Measurements from ENCODE around the gene SLC2A11.
"Not testable (repeated sequence)": the region's sequence is repeated elsewhere in the genome, so short reads cannot be mapped to it uniquely, and the experiment has no call there.

Gene SLC2A11

DNA sequence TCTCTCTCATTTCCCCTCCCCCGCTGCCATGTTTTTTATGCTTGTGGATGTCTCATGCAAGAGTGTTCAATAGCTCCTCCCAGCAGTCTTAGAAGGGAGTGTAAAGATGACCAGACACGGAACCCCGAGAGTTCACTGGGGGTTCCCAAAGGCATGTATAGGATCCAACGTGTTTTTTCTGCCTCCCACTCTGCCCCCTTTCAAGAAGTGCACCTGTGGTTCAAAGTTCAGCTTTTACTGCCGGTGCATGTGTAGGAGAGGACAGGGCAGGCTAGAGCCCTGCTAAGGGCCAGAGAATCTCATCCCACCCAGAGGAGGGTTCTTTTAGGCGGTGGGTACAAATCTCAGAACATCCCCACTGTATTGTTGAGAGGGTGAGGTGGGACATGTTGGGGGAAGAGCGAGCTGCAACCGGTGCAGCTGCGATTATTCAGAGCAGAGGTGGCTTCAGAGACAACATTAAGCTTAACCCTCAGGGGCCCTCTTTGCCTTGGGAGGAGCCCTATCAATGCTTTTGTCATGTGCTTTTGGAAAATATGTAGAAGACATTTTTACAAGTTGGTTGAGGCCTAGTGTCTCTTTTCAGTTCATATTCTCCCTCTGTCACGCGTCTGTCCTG, 51.0 kb downstream of the SLC2A11 start:
- DNase-seq (ENCODE audit: low read depth in 2 of 2): no peak

DNA sequence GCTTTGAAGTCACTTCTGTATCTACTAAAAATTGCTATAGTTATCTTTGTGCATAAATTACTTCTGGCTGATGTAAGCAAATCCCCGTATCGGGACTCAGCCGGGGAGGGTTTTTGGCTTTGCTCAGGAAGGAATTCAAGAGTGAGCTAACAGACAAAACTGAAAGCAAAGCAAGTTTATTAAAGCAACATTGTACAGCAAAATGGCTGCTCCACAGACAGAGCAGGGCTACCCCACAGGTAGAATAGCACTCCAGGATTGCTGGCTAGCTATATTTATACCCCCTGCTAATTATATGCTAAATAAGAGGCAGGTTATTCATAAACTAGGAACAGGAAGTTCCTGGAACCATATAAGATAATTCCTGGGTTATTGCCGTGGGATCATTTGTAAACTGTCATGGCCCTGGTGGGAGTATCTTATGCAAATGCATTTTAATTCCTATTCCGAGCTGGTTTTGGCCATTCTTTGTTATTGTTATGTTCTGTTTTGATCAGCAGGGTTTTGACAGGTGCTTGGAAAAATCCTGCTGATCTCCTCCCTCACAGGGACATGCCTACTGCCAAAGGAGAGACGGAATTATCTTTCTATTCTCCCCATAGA, 51.7 kb downstream of the SLC2A11 start:
- no peak for DNase-seq (ENCODE audit: low read depth in 2 of 2)

DNA sequence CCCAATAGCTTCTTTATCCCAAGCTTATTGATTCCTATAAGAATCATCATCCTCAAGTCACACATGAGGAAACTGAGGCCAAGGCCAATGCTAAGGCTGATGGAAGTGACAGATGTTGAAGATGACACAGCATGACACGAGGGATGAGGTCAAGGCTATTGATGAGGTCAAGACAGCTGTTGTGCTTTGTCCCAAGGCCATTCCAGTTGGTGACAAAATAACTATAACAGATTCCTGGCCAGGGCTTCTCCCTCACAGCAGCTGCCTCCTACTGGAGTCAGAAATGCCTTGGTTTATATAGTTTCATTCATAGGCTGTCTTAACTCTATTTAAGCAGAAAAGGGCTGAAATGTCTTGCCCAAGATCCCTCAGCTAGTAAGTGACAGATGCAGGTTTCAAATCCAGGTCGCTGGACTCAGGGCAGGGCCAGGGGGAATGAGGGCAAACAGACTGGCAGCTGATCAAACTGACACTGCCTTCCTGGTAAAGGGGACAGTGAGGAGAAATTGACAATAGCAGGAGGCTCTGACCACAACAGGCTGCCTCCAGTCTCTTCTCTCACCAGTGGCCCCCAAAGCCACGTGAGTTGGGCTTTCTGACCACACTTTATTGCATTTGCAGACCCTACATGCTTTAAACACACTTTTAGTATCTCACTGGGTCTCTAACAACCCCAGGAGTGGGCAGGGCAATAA, 53.0 kb downstream of the SLC2A11 start:
- DNase-seq (ENCODE audit: low read depth in 2 of 2): no peak

DNA sequence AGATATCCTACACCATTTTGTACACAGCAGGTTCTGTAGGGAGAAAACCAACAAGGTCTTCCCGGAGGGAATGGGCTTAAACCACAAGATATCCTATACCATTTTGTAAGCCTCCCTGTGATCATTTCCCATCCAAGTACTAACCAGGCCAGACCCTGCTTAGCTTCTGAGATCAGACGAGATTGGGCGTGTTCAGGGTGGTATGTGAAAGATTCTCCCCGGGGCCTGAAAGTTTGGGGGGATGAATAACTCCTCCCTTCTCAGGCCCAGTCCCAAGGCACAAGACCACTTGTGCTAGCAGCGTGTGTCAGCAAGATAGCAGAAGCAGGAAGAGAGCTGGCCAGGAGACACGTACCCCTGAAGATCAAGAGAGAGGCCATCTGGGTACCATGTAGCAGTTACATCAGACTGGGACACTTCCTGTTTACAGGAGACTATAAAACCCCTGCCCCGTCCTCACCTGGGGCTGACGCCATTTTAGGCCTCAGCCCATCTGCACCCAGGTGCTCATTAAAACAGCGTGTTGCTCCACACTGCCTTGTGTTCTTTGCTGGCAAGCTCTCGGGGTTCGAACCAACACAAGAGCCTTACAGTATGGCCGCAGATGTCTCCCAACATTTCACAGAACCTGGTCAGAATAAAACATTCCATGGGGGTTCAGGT, 53.8 kb downstream of the SLC2A11 start:
- no peak for DNase-seq (ENCODE audit: low read depth in 2 of 2)

DNA sequence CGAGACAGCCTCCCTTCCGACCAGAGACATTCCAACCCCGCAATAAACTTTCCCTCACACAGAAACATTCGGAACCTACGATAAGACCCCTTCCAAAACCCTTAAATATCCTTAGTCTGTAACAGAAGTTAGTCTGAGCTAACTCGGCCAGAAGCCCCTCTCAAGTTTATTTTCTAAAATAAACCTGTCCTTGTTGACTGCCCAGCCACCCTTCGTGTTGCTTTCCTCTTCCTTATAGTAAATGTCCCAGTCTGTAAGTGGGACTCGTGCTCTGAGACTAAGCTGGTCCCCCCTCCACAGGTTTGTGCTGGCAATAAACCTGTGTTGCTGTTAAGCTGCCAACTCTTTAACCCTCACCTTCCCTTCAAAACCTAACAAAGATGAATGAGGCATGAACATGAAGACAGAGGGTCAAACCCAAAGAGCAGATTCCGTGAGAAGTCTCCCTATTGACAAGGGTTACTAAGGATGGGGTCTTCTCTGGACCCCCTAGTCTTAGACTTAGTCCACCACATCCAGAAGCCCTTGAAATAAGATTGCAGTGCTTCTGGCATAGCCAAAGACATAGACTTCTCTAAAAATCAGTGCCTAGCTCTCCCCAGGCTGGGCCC, 54.7 kb downstream of the SLC2A11 start:
- no peak for DNase-seq (ENCODE audit: low read depth in 2 of 2)

DNA sequence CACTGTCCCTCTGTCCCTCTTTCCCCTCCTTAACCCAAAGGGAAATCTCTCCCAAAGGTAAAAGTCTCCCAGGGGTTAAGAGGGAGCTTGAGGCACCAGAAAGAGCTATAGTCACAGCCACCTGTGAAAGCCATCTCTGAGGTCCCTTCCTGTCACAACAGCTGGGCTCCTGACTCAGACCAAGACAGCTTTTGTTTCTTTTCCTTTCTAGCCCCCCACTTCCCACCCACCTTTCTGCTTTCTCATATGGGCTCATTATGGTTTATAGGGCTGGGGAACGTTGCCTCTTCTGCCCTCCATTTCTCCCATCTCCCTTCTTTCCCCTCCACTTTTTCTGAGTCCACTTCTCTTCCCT, 55.6 kb downstream of the SLC2A11 start:
- peak in 1 of 2 donors; percentile 21 for DNase-seq (ENCODE audit: low read depth in 2 of 2)

DNA sequence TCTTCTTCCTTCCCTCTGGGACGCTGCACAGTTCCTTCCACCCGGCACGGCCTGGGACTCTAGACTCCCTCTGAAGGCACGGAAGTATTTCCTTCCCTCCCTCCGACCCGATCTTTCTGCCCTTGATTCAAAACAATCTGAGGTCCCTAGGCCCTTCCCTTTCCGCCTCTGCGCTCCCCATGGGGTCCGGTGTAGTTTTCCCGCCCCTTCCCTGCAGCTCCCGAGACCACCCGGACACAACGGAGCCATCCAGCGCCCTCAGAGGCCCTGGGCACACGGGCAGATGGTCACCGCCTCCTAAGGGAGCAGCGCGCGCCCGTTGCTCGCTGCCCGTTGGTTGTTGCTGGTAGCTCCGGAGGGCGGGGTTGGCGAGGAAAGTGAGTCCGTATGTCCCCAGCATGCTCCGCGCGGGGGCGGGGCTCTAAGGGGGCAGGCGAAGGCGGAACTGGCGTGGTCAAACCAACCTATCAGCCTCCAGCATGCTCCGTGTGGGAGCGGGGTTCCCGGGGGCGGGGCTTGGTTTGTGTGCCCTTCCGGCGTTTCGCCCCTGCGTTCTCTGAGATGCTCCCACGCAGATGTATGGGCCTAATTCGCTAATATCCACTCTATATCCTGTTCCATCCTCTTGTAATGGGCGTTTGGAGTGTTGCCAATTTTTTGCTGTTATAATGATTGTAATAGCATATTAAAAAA, 56.1 kb downstream of the SLC2A11 start:
- peak; percentile 100 for DNase-seq (ENCODE audit: low read depth in 2 of 2)

DNA sequence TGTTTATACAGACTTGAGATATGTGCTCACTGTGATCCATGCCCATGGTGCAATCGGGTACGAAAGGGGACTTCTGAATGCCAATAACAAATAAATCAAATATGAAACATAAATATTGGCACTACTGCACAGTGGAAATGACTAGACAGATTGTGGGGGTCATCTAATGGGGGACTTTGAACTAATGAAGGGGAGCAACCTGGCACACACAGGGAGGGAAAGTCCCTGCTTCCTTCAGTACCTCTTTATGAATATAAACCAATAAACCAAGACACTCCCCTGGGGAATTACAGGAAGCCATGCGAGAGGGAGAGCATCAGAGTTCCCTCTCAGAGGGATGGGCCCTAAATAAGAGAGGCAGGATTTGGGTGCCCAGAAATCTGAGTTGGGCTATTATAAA, 57.6 kb downstream of the SLC2A11 start:
- DNase-seq (ENCODE audit: low read depth in 2 of 2): no peak

DNA sequence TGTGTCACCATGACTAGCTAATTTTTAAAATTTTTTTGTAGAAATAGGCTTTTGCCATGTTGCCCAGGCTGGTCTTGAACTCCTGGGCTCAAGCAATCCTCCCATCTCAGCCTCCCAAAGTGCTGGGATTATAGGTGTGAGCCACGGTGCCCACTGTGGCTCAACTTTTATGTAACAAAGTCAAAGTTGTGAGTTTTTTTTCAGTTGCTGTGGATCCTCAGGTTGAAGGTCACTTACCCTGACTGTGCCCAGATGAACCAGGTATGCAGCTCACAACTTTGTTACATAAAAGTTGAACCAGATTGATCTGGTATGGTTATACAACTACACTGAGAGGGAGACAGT, 62.6 kb downstream of the SLC2A11 start:
- not testable (repeated sequence) for DNase-seq (ENCODE audit: low read depth in 2 of 2)

DNA sequence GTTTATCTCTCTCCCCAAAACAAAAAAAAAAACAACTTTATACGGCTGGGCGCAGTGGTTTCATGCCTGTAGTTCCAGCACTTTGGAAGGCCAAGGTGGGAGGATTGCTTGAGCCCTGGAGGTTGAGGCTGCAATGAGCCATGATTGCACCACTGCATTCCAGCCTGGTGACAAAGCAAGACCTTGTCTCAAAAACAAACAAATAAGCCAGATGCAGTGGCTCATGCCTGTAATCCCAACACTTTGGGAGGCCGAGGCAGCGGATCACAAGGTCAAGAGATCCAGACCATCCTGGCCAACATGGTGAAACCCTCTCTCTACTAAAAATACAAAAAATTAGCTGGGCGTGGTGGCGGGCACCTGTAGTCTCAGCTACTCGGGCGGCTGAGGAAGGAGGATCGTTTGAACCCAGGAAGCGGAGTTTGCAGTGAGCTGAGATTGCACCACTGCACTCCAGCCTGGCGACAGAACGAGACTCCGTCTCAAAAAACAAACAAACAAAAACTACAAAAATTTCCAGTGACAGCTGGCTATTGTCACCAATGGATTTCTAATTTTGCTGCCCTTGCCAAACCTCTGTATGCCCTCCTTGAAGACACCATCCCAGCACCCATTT, 64.0 kb downstream of the SLC2A11 start:
- DNase-seq (ENCODE audit: low read depth in 2 of 2): not testable (repeated sequence)

DNA sequence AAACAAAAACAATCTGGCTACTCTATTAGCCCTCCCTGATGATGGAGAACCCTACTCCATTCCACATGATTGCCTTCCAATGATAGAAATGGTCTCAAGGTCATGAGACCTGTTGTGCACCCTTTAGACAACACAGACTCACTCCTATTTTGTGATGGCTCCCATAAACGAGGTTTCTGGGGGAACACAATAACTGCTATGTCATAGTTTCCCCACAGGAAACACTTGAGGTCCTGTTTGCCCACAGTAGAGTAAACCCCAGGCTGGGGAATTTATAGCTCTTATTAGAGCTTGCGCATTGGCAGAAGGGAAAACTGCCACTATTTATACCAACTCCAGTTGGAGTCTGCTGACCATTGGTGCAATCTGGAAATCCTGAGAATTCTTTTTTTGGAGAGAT, 65.2 kb downstream of the SLC2A11 start:
- DNase-seq (ENCODE audit: low read depth in 2 of 2): no peak

DNA sequence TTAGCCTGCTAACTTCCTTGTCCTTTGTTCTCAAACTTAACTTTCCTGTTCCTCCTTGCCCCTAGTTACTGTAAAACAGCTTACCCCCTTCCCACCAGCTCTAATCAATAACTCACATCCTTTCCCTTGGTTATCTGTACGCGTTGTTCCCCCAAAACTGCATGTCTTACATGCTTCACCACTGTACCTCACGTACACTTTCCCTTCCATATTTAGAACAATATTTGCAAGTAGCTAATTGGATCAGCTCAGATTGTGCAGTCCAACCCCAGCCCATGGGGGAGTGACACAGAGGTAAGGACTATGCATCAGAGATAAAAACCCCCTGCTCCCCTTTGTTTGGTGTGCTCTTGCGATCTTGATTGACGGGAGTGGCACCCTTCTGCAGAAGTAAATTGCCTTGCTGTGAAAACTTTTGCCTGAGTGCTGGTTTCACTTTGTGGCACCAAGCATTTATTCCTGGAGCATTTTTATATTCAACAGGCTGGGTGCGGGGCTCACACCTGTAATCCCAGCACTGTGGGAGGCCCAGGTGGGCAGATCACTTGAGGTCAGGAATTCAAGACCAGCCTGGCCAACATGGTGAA, 67.4 kb downstream of the SLC2A11 start:
- no peak for DNase-seq (ENCODE audit: low read depth in 2 of 2)

DNA sequence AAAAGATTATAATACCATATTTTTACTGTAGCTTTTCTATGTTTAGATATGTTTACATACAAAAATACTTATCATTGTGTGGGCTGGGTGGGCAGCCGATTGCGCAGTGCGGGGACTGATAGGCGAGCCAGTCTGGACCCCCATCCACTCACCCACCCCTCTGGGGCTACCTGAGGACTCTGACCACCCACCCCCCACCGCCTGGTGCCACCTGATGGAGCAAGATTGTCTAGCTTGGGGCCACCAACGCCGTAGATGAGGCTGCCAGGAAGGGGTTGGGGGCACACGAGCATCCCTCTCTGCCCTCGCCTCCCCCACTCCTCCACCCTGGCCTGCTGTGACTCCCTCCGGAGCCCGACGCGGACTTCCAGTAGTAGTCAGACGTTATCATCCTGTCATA, 68.9 kb downstream of the SLC2A11 start:
- no peak for DNase-seq (ENCODE audit: low read depth in 2 of 2)

Measured in stimulated activated CD8-positive, alpha-beta memory T cell treated with anti-CD3 and anti-CD28 coated beads, Interleukin-15, amount 100 ng/mL, for 48 hours (primary cell).